Medulla oblongata (tissue), 1 donor: ENCODE results near the gene CNPY1.

Experiments
- DNase-seq: peaks from one replicate; pipeline ENCODE4 v3.0.0-alpha.2; 2015; ENCODE audit errors: extremely low spot score

Gene CNPY1

GRCh38 chr7:155466814-155467733 lies 79.3 kb downstream of the CNPY1 start:
- no peak for DNase-seq

DNA sequence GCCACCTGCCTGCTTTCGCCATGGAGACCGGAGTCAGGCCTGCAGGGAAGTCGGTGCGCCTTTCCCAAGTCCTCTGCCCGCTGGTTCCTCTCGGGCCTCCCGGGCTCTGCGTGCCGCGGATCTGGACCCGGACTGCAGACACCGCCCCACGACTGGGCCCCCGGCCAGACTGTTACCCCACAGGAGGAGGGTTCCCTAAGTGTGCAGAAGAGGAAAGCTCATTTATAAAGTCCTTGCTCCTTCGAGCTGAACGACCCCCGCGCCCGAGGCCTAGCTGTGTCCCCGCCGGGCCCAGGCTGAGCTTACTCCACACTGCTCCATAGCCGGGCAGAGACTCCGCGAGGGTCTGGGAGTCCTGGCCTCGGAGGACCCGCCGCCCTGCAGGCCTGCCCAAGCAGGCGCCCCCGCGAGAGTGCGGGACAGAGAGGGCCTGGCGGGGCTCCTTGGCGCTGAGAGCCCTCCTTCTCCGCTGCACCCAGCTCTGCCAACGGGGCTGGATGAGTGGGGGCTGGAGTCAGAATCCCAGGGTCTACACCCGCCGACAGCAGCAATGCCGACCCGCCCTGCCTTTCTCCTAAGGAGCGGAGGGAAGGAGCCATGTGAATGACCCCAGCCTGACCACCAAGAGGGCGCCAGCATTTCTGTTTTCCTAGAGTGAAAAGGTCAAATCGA lies 80.1 kb downstream of the CNPY1 start:
- DNase-seq, result no peak

DNA sequence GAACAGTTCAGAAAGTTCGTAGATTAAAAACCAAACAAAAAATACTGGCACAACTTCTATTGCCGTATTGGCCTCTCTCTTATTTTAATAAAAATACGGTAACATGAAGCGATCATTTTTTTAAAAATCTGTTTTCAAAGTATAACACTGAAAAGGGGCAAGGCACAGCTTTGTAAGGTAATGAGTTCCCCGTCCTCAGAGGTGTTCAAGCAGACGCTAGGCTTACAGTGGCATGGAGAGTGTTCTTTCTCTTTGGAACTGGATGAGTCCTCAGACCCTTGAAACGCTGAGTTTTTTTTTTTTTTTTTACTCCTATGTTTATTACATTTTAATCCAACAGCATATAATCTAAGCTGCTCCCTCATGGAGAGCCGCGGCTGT lies 80.6 kb downstream of the CNPY1 start:
- no peak for DNase-seq

- no peak for DNase-seq
Observed at GRCh38 chr7:155464948-155465739, 81.2 kb downstream of the CNPY1 start.

GRCh38 chr7:155464183-155464582 lies 82.2 kb downstream of the CNPY1 start:
- no peak for DNase-seq

GRCh38 chr7:155463114-155463811 lies 83.1 kb downstream of the CNPY1 start:
- no peak for DNase-seq

- no peak for DNase-seq
Observed at GRCh38 chr7:155462163-155462735, 84.1 kb downstream of the CNPY1 start.

GRCh38 chr7:155461631-155462030 lies 84.7 kb downstream of the CNPY1 start:
- no peak for DNase-seq

- no peak for DNase-seq
Observed at GRCh38 chr7:155460926-155461613, 85.3 kb downstream of the CNPY1 start.

DNA sequence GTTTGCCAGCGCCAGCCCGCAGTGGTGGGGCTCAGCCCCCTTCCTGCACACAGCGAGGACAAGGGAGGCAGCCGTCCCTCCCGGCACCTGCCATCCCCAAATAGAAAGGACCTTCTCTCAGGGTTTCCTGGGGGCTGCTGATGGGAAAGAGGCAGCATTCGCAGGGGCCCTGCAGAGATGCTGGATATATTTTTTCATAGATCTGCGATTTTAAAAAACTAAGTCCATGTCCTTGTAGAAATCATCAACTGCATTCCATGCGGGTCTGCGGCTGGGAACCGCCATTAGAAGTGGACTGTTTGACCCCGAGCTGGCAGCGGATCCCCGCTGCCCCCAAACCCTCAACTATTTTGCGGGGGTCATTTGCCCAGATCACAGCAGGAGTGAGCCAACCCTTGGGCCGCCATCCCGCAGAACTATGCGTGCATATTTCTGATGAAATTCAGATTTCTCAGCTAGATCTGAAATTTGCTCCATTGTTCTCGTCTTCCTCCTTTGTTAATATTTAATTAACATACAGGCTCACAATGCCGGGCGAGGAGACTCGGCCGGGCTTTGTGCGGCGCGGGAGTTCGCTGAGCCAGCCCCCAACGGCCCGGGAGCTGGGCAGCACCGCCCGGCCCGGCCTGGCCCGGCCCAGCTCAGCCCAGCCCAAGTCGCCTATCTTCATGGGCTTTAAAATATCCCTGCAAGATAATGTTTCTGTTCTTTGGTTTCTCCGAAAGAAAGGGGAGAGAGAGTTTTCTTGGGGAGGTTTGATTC lies 86.5 kb downstream of the CNPY1 start:
- no peak for DNase-seq

DNA sequence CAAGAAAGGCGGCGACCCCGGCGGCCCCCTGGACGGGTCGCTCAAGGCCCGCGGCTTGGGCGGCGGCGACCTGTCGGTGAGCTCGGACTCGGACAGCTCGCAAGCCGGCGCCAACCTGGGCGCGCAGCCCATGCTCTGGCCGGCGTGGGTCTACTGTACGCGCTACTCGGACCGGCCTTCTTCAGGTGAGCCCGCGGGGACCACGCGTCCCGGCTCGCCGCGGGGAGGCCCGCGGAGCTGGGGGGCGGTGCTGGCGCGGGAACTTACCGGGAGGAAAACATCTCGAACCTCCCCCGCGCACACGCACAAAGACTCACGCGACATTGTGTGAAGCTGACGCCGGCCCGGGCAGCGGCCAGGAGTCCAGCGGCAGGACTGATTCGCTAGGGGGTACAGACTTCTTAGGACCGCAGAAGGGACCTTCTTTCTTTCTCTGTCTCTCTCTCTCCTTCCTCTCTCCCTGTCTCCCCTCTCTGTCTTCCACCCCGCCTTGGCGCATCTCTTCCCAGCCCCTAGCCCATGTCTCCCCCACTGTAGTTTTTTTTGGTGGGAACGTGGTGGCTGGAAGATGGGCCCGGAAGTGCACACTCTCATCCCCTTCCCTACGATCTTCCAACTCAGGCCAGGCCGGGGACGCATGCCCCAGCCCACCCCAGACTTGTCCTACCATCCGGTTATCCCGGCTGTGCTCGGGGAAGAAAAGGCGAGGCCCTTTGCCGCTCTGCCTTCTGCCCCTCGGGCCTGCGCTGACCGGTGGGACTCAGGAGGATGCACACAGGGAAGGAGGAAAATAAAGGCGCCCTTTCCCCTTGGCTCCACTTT lies 87.3 kb downstream of the CNPY1 start:
- DNase-seq, result no peak

GRCh38 chr7:155458111-155458877 lies 88.1 kb downstream of the CNPY1 start, which contains the start of gene EN2:
Gene EN2 (plus strand): TSS chr7:155458129. CDS start chr7:155458378, 249 bp downstream.
- DNase-seq, result no peak

DNA sequence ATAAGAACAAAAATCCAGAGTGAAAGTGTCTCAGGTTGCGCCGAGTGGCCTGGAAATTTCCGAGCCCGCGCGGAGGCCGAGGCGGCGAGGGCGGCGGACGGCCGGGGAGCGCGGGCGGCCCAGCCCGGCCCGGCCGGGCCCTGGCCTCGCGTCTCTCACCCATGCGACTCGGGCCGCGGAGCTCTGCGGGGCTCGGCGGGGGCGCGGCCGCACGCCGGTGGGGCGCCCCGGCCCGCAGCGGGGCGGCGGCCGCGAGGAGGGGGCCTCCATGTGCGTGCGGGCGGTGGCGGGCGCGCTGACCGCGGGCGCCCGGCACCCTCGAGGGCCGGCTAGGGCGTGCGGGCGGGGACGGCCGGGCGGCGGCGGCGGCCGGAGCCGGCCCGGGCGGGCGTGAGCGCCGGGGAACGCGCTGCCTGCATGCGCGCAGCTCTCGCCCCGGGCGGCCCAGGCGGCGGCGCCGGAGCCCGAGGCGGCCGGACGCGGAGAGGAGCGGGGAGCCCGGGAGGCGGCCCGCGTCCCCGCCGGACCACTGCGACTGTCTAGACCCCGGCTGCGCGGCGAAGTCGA lies 88.7 kb downstream of the CNPY1 start:
- DNase-seq, result no peak

- peak; percentile 83 for DNase-seq
Observed at GRCh38 chr7:155456738-155457543, 89.4 kb downstream of the CNPY1 start.

GRCh38 chr7:155455776-155456737 lies 90.3 kb downstream of the CNPY1 start:
- DNase-seq, result no peak
